Activated CD4-positive, alpha-beta T cell treated with anti-CD3 and anti-CD28 coated beads for 24 hours (primary cell): ENCODE measurements around the gene EEF2K.
"Not testable (repeated sequence)": the region's sequence is repeated elsewhere in the genome, so short reads cannot be mapped to it uniquely, and the experiment has no call there.

ENCODE experiments used
- DNase-seq, 2 donors: peaks; one replicate each; pipeline ENCODE4 v3.0.0-alpha.2; 2020; ENCODE audit warnings: low read depth in 2 of 2

The EEF2K gene

GRCh38 chr16:22206013-22206841, at the start of gene EEF2K:
TSS of gene EEF2K (plus strand) at chr16:22206278. CDS start at chr16:22225730, 19,452 bp downstream.
- peak; percentile 76 to 82 for DNase-seq

- DNase-seq, result no peak
Measured at GRCh38 chr16:22161401-22161800, 44.7 kb upstream of the EEF2K start.

GRCh38 chr16:22161999-22162655, 44.0 kb upstream of the EEF2K start, which contains the start of gene SDR42E2:
TSS of gene SDR42E2 (plus strand) at chr16:22162506. CDS start at chr16:22165583, 3,077 bp downstream.
- DNase-seq, result peak; percentile 12 to 23

GRCh38 chr16:22162656-22163009, 43.4 kb upstream of the EEF2K start:
- DNase-seq, result no peak

DNA sequence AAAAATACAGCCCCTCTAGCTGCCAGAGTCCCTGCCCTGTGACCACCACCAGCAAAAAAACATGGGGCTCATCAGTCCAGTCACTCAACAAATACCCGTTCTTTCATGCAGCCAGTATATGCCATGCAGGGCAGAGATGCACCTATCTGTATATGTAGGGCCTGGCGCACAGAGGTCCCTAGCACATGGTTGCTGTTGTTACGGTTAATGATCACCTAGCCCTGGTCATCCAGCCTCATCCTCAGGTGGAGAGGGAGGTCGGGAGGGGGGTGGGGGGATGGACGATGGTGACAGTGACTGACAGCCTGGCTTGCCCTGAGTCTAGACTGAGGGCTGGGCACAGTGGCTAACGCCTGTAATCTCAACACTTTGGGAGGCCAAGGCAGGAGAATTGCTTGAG, 42.3 kb upstream of the EEF2K start:
- DNase-seq, result no peak

GRCh38 chr16:22164482-22164881, 41.6 kb upstream of the EEF2K start:
- DNase-seq, result no peak

DNA sequence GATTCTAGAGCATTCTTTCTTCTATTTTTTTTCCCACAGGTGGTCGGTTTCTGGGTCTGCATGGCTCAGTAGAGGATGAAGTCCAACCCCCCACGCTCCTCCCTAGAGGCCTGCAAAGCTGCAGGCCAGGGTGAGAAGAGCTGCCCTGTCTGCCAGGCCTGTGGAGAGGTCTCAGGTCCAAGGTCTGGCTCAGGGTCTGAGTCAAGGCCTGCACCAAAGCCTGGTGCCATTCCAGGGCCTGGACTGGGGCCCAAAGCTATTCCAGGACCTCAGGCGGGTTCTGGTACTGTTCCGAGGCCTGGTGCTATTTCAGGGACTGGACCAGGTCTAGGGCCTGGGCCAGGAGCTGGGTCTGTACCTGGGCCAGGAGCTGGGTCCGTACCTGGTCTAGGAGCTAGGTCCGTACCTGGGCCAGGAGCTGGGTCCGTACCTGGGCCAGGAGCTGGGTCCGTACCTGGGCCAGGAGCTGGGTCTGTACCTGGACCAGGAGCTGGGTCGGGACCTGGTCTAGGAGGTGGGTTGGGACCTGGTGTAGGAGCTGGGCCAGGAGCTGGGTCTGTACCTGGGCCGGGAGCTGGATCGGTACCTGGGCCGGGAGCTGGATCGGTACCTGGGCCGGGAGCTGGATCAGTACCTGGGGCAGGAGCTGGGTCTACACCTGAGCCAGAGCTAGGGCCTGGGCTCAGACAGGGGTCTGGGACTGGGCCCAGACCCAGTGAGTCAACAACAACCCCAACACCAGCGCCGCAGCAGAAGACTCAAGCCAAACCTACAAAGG, 40.4 kb upstream of the EEF2K start:
- no peak for DNase-seq

GRCh38 chr16:22171953-22172352, 34.1 kb upstream of the EEF2K start:
- DNase-seq, result no peak

DNA sequence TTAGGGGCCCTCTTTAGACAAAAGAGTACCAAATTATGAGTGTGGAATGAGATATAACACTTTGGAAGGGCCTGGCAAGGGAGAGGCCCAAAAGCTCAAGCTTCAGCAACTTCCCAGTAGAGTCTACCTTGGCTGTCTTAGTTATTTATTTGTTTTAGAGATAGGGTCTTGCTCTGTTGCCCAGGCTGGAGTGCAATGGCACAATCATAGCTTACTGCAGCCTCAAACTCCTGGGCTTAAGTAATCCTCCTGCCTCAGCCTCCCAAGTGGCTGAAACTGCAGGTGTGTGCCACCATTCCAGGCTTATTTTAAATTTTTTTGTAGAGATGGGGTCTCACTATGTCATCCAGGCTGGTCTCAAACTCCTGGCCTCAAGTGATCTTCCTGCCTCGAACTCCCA, 33.4 kb upstream of the EEF2K start:
- DNase-seq, result not testable (repeated sequence)

DNA sequence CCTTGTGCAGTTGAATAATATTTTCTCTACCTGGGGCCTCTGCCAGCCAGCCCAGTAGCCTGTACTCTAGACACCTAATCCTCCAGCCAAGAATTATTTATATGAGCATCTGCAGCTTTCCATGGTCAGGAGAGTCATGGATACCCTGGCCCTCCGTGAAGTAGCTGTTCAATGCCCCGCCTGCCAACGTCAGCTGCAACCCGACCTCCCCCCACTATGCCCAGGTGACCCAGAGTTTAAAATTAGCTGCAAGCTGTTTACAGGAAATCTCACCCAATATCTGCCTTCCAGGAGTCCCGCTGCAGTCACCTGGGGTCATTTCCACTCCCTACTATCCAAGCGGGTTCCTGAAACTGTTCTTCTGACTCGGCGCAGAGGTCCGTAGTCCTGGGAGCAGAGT, 31.4 kb upstream of the EEF2K start:
- no peak for DNase-seq

DNA sequence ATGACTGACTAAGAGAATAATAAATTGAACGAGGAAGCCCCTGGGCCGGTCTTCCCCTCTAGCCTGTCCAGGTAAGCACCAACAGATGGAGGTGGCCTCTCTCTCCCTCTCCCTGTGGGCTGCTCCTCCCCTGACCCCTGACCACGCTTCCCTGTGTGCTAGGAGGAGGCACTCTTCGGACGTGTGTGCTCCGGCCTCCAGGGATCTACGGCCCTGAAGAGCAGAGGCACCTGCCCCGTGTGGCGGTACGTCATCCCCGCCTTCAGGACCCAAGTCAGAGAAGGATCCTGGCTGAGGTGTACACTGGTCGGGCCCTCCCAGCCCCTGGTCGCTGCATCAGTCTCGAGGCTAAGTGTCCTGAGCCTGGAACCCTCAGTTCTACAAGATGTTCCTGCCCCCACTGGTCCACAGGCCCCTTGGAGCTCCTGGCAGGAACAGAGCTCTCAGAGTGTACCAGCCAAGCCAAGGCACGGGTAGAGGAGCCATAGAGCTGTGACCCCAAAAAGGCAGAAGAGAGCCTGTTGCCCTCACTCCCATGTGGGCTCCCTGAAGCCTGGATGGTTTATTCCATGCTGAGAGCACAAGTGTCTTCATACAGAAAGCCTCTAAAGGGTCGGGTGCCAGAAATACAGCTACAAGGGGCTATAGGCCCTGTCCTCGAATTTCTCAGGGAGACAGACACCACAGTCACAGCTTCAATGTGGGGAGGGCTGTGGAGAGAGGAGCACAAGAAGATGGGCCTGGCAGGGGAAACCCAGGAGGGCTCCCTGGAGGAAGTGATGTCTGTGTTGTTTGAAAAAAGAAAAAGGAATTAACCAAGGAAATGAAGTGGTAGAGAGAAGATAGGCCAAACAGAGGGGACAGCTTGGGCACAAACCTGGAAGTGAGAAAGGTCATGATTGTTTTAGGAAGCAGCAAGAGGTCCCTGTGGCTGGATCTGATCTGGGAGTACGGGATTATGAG, 27.8 kb upstream of the EEF2K start:
- no peak for DNase-seq

- no peak for DNase-seq
Measured at GRCh38 chr16:22181426-22181825, 24.7 kb upstream of the EEF2K start.

DNA sequence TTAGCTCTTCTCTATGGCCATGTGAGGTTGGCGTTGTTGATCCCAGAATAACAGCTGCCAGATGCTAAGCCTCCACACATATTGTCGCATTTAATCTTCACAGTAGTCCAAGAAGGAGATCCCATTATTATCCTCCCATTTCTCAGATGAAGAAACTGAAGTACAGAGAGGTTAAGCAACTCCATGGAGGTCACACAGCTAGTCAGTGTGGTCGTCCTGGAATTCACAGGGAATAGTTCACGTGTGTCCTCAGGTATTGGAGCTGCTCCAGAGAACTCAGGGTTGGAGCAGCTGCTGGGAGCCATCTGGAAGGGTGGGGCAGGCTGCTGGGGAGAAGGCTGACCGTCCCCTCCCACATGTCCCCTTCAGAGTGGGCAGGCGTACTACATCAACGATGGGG, 24.2 kb upstream of the EEF2K start:
- DNase-seq, result no peak

DNA sequence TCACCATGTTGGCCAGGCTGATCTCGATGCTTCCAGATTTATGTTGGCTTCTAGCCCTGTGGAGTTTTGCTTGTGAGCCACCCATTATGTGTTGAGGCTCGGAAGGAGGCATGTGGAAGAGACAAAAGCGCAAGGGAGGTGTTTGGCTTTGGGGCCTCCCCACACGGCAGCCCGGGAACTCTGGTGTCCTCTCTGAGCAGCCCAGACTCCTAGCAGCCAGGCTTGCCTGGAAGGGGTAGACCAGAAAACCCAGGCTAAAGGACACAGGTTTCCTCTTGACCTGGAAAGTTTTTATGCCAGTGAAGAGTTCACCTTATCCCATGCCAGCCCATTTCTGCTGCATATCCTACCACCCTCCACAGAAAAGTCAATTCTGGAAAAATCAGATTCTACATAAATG, 22.7 kb upstream of the EEF2K start:
- DNase-seq, result no peak

GRCh38 chr16:22183901-22184614, 22.0 kb upstream of the EEF2K start:
- no peak for DNase-seq

DNA sequence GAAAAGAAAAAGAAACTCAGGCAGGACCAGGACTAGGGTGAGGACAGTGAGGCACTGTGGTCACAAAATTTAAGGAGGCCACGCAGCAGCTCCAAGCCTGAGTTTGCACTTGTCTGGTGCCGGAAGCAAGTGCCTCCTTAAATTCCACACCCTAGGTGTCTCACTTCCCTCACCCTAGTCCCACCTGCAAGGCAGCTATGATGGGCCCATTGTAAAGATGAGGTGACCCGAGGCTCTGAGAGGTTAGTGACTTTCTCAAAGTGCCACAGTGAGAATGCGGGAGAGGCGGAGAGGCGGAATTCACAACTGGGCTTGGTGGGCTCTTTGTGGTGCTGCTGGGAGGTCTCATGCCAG, 21.5 kb upstream of the EEF2K start:
- no peak for DNase-seq

DNA sequence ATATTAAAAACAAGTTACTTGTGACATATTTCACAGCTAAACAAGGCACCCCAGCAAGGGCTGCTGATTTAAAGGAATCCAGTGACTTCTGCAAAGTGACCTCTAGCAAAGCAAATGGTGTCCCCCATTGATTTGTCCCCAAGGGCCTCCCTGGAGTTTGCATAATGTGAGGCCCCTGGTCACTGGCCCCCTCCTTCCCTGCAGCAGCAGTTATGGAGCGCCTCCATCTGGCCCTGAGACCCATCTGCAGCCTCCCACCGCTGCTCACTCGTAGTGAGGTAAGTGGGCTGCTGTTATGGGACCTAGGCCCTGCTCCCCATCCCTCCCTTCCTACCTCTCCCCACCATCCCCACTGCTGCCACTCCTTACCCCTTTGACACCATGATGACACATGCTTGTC, 19.6 kb upstream of the EEF2K start:
- no peak for DNase-seq

DNA sequence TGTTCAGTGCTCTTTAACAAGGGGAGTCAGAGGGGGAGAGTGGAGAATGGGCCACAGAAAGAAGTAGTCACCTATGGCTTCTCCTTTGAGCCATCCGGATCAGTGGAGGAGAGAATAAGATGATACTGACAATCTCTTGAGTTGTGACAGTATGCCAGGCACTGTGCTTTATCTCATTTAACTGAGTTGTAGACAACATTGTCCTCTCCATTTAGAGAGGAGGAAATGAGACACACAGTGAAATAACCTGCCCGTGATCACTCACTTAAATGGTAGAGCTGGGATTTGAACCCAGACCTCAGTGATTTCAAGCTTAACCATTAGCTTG, 17.8 kb upstream of the EEF2K start:
- DNase-seq, result no peak

DNA sequence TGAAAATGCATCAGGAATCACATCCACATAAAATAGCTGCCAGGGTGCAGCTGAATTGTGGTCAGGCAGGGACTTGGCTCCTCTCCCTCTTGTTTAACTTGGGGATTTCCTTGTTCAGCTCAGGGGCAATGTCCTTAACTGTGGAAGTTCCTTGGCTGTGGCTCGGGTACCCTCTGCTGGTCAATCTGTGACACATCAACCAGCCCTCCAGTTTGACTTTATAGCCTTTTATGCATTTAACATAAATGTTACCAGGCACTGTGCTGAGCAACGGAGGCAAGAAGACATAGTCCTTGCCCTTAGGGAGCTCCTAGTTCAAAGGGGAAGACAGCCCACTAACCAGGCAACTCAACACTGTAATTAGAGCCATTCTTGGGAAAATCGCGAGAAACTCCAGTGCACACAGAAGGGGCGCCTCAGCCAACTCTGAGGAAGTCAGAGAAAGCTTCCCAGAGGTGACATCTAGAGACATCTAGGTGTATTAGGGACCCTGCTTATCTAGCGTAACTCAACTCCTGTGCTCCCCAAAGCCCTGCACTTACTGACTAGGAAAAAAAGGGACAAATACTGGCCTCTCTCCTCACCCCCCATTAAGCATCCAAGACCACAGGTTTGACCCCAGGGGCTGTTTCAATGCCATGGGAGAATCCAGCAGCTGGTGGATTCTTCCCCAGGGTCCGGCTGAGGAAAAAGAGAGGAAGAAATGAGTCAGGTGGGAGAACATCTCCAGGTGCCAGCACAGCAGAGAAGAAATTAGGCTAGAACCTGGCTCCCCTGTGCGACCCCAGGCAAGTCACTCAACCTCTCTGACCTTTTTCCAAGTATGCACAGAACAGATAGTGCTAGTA, 17.3 kb upstream of the EEF2K start:
- DNase-seq, result no peak

- no peak for DNase-seq
Measured at GRCh38 chr16:22189473-22190080, 16.5 kb upstream of the EEF2K start.
